Measurements from ENCODE around the gene UGT2A1. TPM values are rescaled to one million over a fixed set of nuclear protein-coding genes. Genes with fewer than 3 reads are reported as not detected.

UGT2A1 gene
- polyA plus RNA-seq, 1 donor (not counting 4 experiments of a cell fraction or from before 2014, with no cell fraction given), result not detected

- DNase-seq (ENCODE audit: low read depth, low spot score) (no peak), FAIRE-seq (no peak)
- H3K4me1 ChIP-seq (ENCODE audit: control insufficient read depth, extremely low read depth, insufficient read depth, low read length), result no peaks in the 10 kb centered on the region
- TF ChIP-seq EZH2 (IDR thresholded peaks at IDR 0.05; ENCODE audit: low read length) (no peak), CTCF (optimal IDR thresholded peaks at IDR 0.05 in 1 of 3, IDR thresholded peaks at IDR 0.05 in 1 of 3, conservative IDR thresholded peaks at IDR 0.05 in 1 of 3; ENCODE audit: extremely low read depth in 1 of 3, insufficient read depth in 2 of 3, low read length in 3 of 3) (no peak)
- dilution Hi-C loops (cut with MboI; ENCODE audit: extremely low pct_ligation_motif_present, low sequenced_read_pairs), result no loop called here
- H3K27me3 ChIP-seq (ENCODE audit: control insufficient read depth, extremely low read depth, insufficient read depth, low read length), result no peaks in the 10 kb centered on the region
- H3K9ac ChIP-seq (ENCODE audit: control insufficient read depth, extremely low read depth, insufficient read depth, low read length), result no peak overlapping the region
- H4K20me1 ChIP-seq (ENCODE audit: control insufficient read depth, extremely low read depth, insufficient read depth, low read length), result no peaks in the 10 kb centered on the region
- no peak overlapping the region for H3K27ac ChIP-seq (ENCODE audit: control insufficient read depth, insufficient read depth, low read length)
- H3K36me3 ChIP-seq (ENCODE audit: control insufficient read depth in 2 of 2, extremely low read depth in 1 of 2, insufficient read depth in 2 of 2, low read length in 2 of 2), result no peaks in the 10 kb centered on the region
- H3K9me3 ChIP-seq (ENCODE audit: control insufficient read depth, low read depth, low read length), result no peaks in the 10 kb centered on the region
- H3K4me3 ChIP-seq (ENCODE audit: control insufficient read depth in 2 of 3, extremely low read depth in 1 of 3, insufficient read depth in 2 of 3, low read depth in 1 of 3, low read length in 3 of 3), result no peak overlapping the region
- H3K79me2 ChIP-seq (ENCODE audit: control insufficient read depth, insufficient read depth, low read length), result no peaks in the 10 kb centered on the region
- no peak overlapping the region for H2AFZ ChIP-seq (ENCODE audit: control insufficient read depth, low read length)
- no peaks in the 10 kb centered on the region for H3K9me1 ChIP-seq (ENCODE audit: control insufficient read depth, extremely low read depth, insufficient read depth, low read length)
- H3K4me2 ChIP-seq (ENCODE audit: control insufficient read depth, extremely low read depth, insufficient read depth, low read depth, low read length), result no peak overlapping the region
Observed at GRCh38 chr4:69589884-69590283, 63.2 kb downstream of the UGT2A1 start.

GRCh38 chr4:69584135-69584534 lies 68.9 kb downstream of the UGT2A1 start:
- Histone ChIP-seq H3K9me3 (ENCODE audit: control insufficient read depth, low read depth, low read length) (no peaks in the 10 kb centered on the region), H3K27ac (ENCODE audit: control insufficient read depth, insufficient read depth, low read length) (no peak overlapping the region), H3K9ac (ENCODE audit: control insufficient read depth, extremely low read depth, insufficient read depth, low read length) (no peak overlapping the region), H3K4me2 (ENCODE audit: control insufficient read depth, extremely low read depth, insufficient read depth, low read depth, low read length) (no peak overlapping the region), H2AFZ (ENCODE audit: control insufficient read depth, low read length) (no peak overlapping the region), H3K36me3 (ENCODE audit: control insufficient read depth in 2 of 2, extremely low read depth in 1 of 2, insufficient read depth in 2 of 2, low read length in 2 of 2) (no peaks in the 10 kb centered on the region), H3K4me3 (ENCODE audit: control insufficient read depth in 2 of 3, extremely low read depth in 1 of 3, insufficient read depth in 2 of 3, low read depth in 1 of 3, low read length in 3 of 3) (no peak overlapping the region), H3K27me3 (ENCODE audit: control insufficient read depth, extremely low read depth, insufficient read depth, low read length) (no peaks in the 10 kb centered on the region), H3K4me1 (ENCODE audit: control insufficient read depth, extremely low read depth, insufficient read depth, low read length) (no peaks in the 10 kb centered on the region), H3K9me1 (ENCODE audit: control insufficient read depth, extremely low read depth, insufficient read depth, low read length) (no peaks in the 10 kb centered on the region), H3K79me2 (ENCODE audit: control insufficient read depth, insufficient read depth, low read length) (no peaks in the 10 kb centered on the region), H4K20me1 (ENCODE audit: control insufficient read depth, extremely low read depth, insufficient read depth, low read length) (no peaks in the 10 kb centered on the region)
- dilution Hi-C loops (cut with MboI; ENCODE audit: extremely low pct_ligation_motif_present, low sequenced_read_pairs), result no loop called here
- DNase-seq (ENCODE audit: low read depth, low spot score) (no peak), FAIRE-seq (no peak)
- TF ChIP-seq CTCF (optimal IDR thresholded peaks at IDR 0.05 in 1 of 3, IDR thresholded peaks at IDR 0.05 in 1 of 3, conservative IDR thresholded peaks at IDR 0.05 in 1 of 3; ENCODE audit: extremely low read depth in 1 of 3, insufficient read depth in 2 of 3, low read length in 3 of 3) (no peak), EZH2 (IDR thresholded peaks at IDR 0.05; ENCODE audit: low read length) (no peak)

Measured in keratinocyte (primary cell).